HepG2 (cell line): ENCODE results near the gene AFAP1. TPM values are rescaled to one million over a fixed set of nuclear protein-coding genes. Genes with fewer than 3 reads are reported as not detected.

Experiments used
- ATF6 ChIP-seq: sonication (generic); formaldehyde crosslinking; conservative IDR thresholded peaks from 2 replicates; pipeline ENCODE4 v1.4.0; 2020; ENCODE audit warnings: missing genetic modification reagents
- ATF7 ChIP-seq, 2 experiments: fragments of 450-650 bp in 1 of 2; sonication (generic) in 1 of 2; formaldehyde crosslinking in 1 of 2; IDR thresholded peaks; 2 replicates each; pipeline versions ENCODE4 v1.4.0 to v1.6.1; 2016 to 2020; ENCODE audit warnings: antibody characterized with exemption in 1 of 2, mild to moderate bottlenecking in 1 of 2, missing genetic modification reagents in 1 of 2
- GATA4 ChIP-seq: sonication (generic); IDR thresholded peaks from 2 replicates; pipeline ENCODE4 v1.6.1; 2016; ENCODE audit warnings: antibody characterized with exemption, low read depth, borderline replicate concordance
- NR3C1 ChIP-seq: sonication (generic); formaldehyde crosslinking; IDR thresholded peaks from 2 replicates; pipeline ENCODE4 v1.4.0; 2020; ENCODE audit warnings: missing genetic modification reagents
- POLR2AphosphoS2 ChIP-seq: IDR thresholded peaks from 2 replicates; pipeline ENCODE4 v1.6.1; 2011; ENCODE audit warnings: low read depth, low read length, improper control_type of control experiment
- SATB2 ChIP-seq: sonication (generic); formaldehyde crosslinking; IDR thresholded peaks from 2 replicates; pipeline ENCODE4 v1.5.0; 2020; ENCODE audit warnings: missing genetic modification reagents
- TP53 ChIP-seq: sonication (generic); formaldehyde crosslinking; conservative IDR thresholded peaks from 2 replicates; pipeline ENCODE4 v1.4.0; 2020; ENCODE audit warnings: missing genetic modification reagents
- YEATS2 ChIP-seq: sonication (generic); formaldehyde crosslinking; IDR thresholded peaks from 2 replicates; pipeline ENCODE4 v1.4.0; 2020; ENCODE audit warnings: missing genetic modification reagents, borderline replicate concordance
- ZFP91 ChIP-seq: sonication (generic); formaldehyde crosslinking; IDR thresholded peaks from 2 replicates; pipeline ENCODE4 v1.9.0; 2022; ENCODE audit warnings: missing genetic modification reagents, mild to moderate bottlenecking, borderline replicate concordance
- ZNF33B ChIP-seq: sonication (generic); formaldehyde crosslinking; IDR thresholded peaks from 2 replicates; pipeline ENCODE4 v1.5.1; 2020; ENCODE audit warnings: mild to moderate bottlenecking, missing genetic modification reagents
- polyA plus RNA-seq, 8 experiments: library from polyadenylated mRNA; depleted of rRNA in 3 of 8; stranded (reverse) in 7 of 8; unstranded in 1 of 8; fragments of >200 nt; fragmentation: Illumina TruSeq in 4 of 8; extraction: Trizol in 4 of 8; gene quantifications; 2 replicates each; pipeline versions ENCODE4 v1.2.1 to v1.2.3, GENCODE V29; 2011 to 2016; ENCODE audit warnings: low read depth in 4 of 8, missing spikeins in 1 of 8, mixed read lengths in 1 of 8; ENCODE audit not compliant: insufficient read depth in 1 of 8
- total RNA-seq, 5 experiments: library from RNA; depleted of rRNA; stranded (reverse); fragments of >200 nt; fragmentation: Illumina TruSeq; extraction: Trizol; gene quantifications; 2 replicates each; pipeline ENCODE4 v1.2.3, GENCODE V29; 2016; ENCODE audit warnings: low read depth in 1 of 5
- TF ChIP-seq, protein P1 (sequence below): sonication (generic); formaldehyde crosslinking; IDR thresholded peaks from 2 replicates; pipeline ENCODE4 v1.4.0; 2020; ENCODE audit warnings: mild to moderate bottlenecking, missing genetic modification reagents

Gene AFAP1
- total and polyA plus RNA-seq, 2 of the 13 experiments (the other 11 are each of a cell fraction or from before 2014, with no cell fraction given), result 2.5 TPM

DNA sequence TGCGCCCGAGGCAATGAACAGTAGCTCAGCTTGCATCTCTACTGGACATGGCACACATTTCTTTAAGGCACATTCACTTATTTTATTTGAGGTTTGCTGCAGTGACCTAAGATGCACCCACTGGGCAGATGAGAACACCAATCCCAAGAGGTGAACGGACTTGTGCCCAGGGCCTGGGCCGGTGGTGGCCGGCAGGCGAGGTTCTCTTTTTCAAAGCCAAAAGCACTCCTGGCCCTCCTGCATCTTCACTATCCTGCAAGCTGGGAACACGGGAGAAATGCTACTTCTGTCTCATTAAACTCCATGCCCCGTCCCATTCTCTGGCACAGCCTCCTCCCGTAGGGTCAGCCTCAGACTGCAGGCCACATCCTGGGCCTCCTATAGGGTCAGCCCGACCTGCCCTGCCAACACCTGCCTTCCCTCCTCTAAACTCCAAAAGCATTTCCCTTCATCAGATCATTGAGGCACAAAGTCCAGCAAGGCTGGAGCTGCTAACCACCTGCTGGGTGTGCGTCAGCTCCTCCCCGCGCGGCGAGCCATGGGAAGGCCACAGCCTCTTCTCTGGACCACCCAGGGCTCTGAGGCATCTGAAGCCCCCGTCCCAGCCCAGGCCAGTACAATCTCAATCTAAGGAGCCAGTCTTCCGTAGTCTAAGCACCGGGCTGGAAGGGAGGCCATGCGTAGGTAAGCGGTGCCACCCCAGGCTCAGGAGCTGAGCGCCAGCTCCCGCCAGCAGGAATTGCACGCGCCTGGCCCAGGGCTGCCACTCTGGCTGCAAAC lies 166.1 kb downstream of the AFAP1 start (continued):
- TF ChIP-seq NR3C1 (CRISPR knock-in tag) (no peak), ATF6 (CRISPR knock-in tag) (no peak), YEATS2 (no peak), ZFP91 (no peak), GATA4 (no peak), SATB2 (CRISPR knock-in tag) (no peak), POLR2AphosphoS2 (no peak), ZNF33B (CRISPR knock-in tag) (no peak), ATF7 (IDR thresholded peaks at IDR 0.05) (no peak), ATF7 (CRISPR knock-in tag; IDR thresholded peaks at IDR 0.05) (no peak), TP53 (CRISPR knock-in tag) (no peak)
- TF ChIP-seq, protein P1, sequence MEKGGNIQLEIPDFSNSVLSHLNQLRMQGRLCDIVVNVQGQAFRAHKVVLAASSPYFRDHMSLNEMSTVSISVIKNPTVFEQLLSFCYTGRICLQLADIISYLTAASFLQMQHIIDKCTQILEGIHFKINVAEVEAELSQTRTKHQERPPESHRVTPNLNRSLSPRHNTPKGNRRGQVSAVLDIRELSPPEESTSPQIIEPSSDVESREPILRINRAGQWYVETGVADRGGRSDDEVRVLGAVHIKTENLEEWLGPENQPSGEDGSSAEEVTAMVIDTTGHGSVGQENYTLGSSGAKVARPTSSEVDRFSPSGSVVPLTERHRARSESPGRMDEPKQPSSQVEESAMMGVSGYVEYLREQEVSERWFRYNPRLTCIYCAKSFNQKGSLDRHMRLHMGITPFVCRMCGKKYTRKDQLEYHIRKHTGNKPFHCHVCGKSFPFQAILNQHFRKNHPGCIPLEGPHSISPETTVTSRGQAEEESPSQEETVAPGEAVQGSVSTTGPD (CRISPR knock-in tag), result no peak
- TF ChIP-seq, all 625 proteins: peak for 0
